Osteoblast (primary cell): ENCODE measurements around the gene LRRC9. TPM values are rescaled to one million over a fixed set of nuclear protein-coding genes. Genes with fewer than 3 reads are reported as not detected.

ENCODE experiments used
- DNase-seq: peaks from one replicate; pipeline ENCODE4 v3.0.0; 2011; ENCODE audit warnings: low spot score, mixed read lengths; ENCODE audit not compliant: insufficient read length; ENCODE audit errors: missing footprints
- H2AFZ ChIP-seq: 2 replicates; pipeline ENCODE4 v1.6.0; 2011; ENCODE audit warnings: mild to moderate bottlenecking, low read length
- H3K27ac ChIP-seq: 2 replicates; pipeline ENCODE4 v1.5.1; 2011; ENCODE audit warnings: mild to moderate bottlenecking, low read depth, low read length, moderate library complexity
- H3K27me3 ChIP-seq: 2 replicates; pipeline ENCODE4 v1.6.0; 2012; ENCODE audit warnings: mild to moderate bottlenecking, control low read depth, inconsistent platforms, low read length, moderate library complexity; ENCODE audit not compliant: insufficient read depth
- H3K36me3 ChIP-seq: 2 replicates; pipeline ENCODE4 v1.5.1; 2011; ENCODE audit warnings: mild to moderate bottlenecking, low read length, control low read depth, moderate library complexity; ENCODE audit not compliant: insufficient read depth
- H3K4me1 ChIP-seq: 2 replicates; pipeline ENCODE4 v1.5.1; 2011; ENCODE audit warnings: mild to moderate bottlenecking, low read length, control low read depth, moderate library complexity; ENCODE audit not compliant: insufficient read depth
- H3K4me2 ChIP-seq: 2 replicates; pipeline ENCODE4 v1.6.0; 2011; ENCODE audit warnings: mild to moderate bottlenecking, low read length; ENCODE audit not compliant: insufficient read depth
- H3K4me3 ChIP-seq: fragments of 200-600 bp; sonication (generic); 3 replicates; pipeline ENCODE4 v1.5.1; 2012; ENCODE audit warnings: mild to moderate bottlenecking, low read length, inconsistent platforms; ENCODE audit not compliant: insufficient read depth
- H3K79me2 ChIP-seq: 2 replicates; pipeline ENCODE4 v1.6.0; 2012; ENCODE audit warnings: mild to moderate bottlenecking, low read length, control low read depth, inconsistent platforms; ENCODE audit not compliant: insufficient read depth
- H3K9me3 ChIP-seq: 2 replicates; pipeline ENCODE4 v1.5.1; 2011; ENCODE audit warnings: low read depth, low read length, control low read depth
- H4K20me1 ChIP-seq: 2 replicates; pipeline ENCODE4 v1.6.0; 2012; ENCODE audit warnings: mild to moderate bottlenecking, low read length, control low read depth; ENCODE audit not compliant: insufficient read depth
- total RNA-seq: library from RNA; depleted of rRNA; stranded (reverse); fragments of >200 nt; gene quantifications from 2 replicates; pipeline ENCODE4 v1.2.3, GENCODE V29; 2012
- TF ChIP-seq, protein P1 (sequence below): IDR thresholded peaks from 2 replicates; pipeline ENCODE4 v1.5.1; 2011; ENCODE audit warnings: mild to moderate bottlenecking, low read depth, low read length, moderate library complexity; ENCODE audit errors: extremely low read depth

The LRRC9 gene
- total RNA-seq, 1 donor = not detected

- Histone ChIP-seq H3K4me2 (peak overlapping the region; percentile 42), H3K27ac (peak overlapping the region; percentile 71), H3K9me3 (no peaks in the 10 kb centered on the region), H3K36me3 (peaks cover 7% of the 10 kb centered on the region), H3K4me1 (peaks cover 23% of the 10 kb centered on the region), H3K4me3 (no peak overlapping the region), H2AFZ (no peak overlapping the region), H3K27me3 (no peaks in the 10 kb centered on the region), H4K20me1 (peaks cover 9% of the 10 kb centered on the region), H3K79me2 (peaks cover 96% of the 10 kb centered on the region)
- TF ChIP-seq, protein P1, sequence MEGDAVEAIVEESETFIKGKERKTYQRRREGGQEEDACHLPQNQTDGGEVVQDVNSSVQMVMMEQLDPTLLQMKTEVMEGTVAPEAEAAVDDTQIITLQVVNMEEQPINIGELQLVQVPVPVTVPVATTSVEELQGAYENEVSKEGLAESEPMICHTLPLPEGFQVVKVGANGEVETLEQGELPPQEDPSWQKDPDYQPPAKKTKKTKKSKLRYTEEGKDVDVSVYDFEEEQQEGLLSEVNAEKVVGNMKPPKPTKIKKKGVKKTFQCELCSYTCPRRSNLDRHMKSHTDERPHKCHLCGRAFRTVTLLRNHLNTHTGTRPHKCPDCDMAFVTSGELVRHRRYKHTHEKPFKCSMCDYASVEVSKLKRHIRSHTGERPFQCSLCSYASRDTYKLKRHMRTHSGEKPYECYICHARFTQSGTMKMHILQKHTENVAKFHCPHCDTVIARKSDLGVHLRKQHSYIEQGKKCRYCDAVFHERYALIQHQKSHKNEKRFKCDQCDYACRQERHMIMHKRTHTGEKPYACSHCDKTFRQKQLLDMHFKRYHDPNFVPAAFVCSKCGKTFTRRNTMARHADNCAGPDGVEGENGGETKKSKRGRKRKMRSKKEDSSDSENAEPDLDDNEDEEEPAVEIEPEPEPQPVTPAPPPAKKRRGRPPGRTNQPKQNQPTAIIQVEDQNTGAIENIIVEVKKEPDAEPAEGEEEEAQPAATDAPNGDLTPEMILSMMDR = no peak
- no peak for DNase-seq
Observed at GRCh38 chr14:60101786-60102185, 181.8 kb downstream of the LRRC9 start.

DNA sequence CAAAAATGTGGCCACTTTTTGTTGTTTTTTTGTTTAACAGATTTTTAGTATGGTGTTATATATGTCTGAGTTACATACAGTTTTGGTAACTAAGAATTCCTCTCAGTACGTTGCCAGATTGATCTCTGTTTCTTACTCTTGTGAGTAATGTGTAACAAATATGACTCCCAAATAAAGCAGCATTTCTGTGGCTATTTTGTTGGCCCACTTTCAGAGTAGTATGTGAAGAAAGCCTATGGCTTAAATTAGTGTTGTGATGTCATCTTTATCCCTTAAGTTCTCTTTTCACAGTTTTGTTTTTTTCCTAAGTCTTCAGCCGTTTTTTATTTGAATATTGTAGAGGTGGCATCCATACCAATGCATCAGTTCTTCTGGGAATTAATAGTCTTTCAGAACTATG, 182.4 kb downstream of the LRRC9 start:
- H3K27me3 ChIP-seq = no peaks in the 10 kb centered on the region
- no peaks in the 10 kb centered on the region for H3K9me3 ChIP-seq
- TF ChIP-seq, protein P1 = no peak
- peak overlapping the region; percentile 71 for H3K27ac ChIP-seq
- DNase-seq = peak; percentile 36
- peaks cover 4% of the 10 kb centered on the region for H3K36me3 ChIP-seq
- H3K4me3 ChIP-seq = no peak overlapping the region
- peak overlapping the region; percentile 42 for H3K4me2 ChIP-seq
- peaks cover 9% of the 10 kb centered on the region for H4K20me1 ChIP-seq
- no peak overlapping the region for H2AFZ ChIP-seq
- peaks cover 23% of the 10 kb centered on the region for H3K4me1 ChIP-seq
- peaks cover 95% of the 10 kb centered on the region for H3K79me2 ChIP-seq

DNA sequence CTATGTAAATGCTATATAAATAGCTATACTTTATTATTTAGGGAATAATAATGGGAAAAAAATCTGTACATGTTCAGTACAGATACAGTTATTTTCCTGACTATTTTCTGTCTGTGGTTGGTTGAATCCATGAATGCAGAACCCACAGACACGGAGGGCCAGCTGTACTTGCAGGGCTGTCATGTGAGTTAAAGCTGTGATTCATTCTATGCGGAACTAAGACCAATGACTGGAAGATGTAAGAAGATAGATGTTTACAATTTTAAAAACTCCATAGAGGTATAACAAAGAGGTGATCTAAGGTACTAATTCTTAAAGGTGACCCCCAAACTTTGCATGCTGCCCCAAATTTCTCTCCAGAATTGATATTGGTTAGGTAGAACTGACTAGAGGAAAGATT, 186.4 kb downstream of the LRRC9 start:
- Histone ChIP-seq H2AFZ (no peak overlapping the region), H3K79me2 (peaks cover 94% of the 10 kb centered on the region), H3K4me2 (peak overlapping the region; percentile 17), H3K27ac (peak overlapping the region; percentile 67), H3K4me1 (peaks cover 23% of the 10 kb centered on the region), H4K20me1 (peaks cover 6% of the 10 kb centered on the region), H3K9me3 (no peaks in the 10 kb centered on the region), H3K27me3 (no peaks in the 10 kb centered on the region), H3K4me3 (no peak overlapping the region), H3K36me3 (peaks cover 18% of the 10 kb centered on the region)
- DNase-seq = peak; percentile 85
- TF ChIP-seq, protein P1 = no peak

GRCh38 chr14:60107477-60107876, 187.5 kb downstream of the LRRC9 start:
- Histone ChIP-seq H3K9me3 (no peaks in the 10 kb centered on the region), H3K36me3 (peaks cover 18% of the 10 kb centered on the region), H3K4me1 (peaks cover 18% of the 10 kb centered on the region), H3K4me3 (no peak overlapping the region), H3K4me2 (no peak overlapping the region), H4K20me1 (peaks cover 6% of the 10 kb centered on the region), H3K27ac (no peak overlapping the region), H3K79me2 (peaks cover 94% of the 10 kb centered on the region), H2AFZ (no peak overlapping the region), H3K27me3 (no peaks in the 10 kb centered on the region)
- TF ChIP-seq, protein P1 = no peak
- no peak for DNase-seq
